Measurements from ENCODE around the gene GRK3.

GRCh38 chr22:25563761-25564319 is 635 bp upstream of the GRK3 start:
- TF ChIP-seq SUZ12 (IDR thresholded peaks at IDR 0.05): no peak
- no peak for TF ChIP-seq ELF4 (IDR thresholded peaks at IDR 0.05)
- TF ChIP-seq TARDBP (IDR thresholded peaks at IDR 0.05): no peak
- no peak for TF ChIP-seq FOXA1 (IDR thresholded peaks at IDR 0.05)
- no peak for TF ChIP-seq SP1 (IDR thresholded peaks at IDR 0.05)
- TF ChIP-seq BHLHE40 (IDR thresholded peaks at IDR 0.05; ENCODE audit: borderline replicate concordance): no peak
- TF ChIP-seq CTBP1 (IDR thresholded peaks at IDR 0.05; ENCODE audit: borderline replicate concordance): no peak
- no peak for TF ChIP-seq NFRKB (IDR thresholded peaks at IDR 0.05)
